HG02571 (cell line): Measurements from ENCODE around the gene ROCK2.
"Not testable (repeated sequence)": the region's sequence is repeated elsewhere in the genome, so short reads cannot be mapped to it uniquely, and the experiment has no call there.

ENCODE experiments used
- ATAC-seq: cut with Tn5 transposase; IDR thresholded peaks from one replicate; pipeline ENCODE4 v1.9.1; 2021; ENCODE audit warnings: mild to moderate bottlenecking, moderate library complexity; ENCODE audit not compliant: unreplicated experiment

The ROCK2 gene

GRCh38 chr2:11241412-11242203, 102.8 kb downstream of the ROCK2 start:
- ATAC-seq: no peak

GRCh38 chr2:11239666-11240462, 104.6 kb downstream of the ROCK2 start:
- ATAC-seq: no peak

GRCh38 chr2:11239147-11239546, 105.3 kb downstream of the ROCK2 start:
- ATAC-seq: no peak

DNA sequence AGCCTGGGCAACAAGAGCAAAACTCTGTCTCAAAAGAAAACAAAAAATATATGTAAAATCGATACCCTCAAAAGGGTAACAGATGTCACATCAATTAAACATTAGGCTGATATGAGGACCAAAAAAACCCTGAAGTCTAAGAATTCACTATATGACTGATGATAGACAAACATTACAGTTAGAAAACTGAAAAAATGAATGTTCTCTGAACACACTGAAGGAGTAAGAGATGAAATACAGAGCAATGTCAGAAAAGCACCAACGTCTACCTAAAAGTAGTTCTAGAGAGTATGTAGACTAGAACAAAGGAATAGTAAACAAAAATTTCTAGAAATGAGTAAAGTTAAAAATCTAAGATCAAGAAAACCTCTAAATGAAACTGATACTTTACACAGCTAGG, 107.3 kb downstream of the ROCK2 start:
- ATAC-seq: no peak

DNA sequence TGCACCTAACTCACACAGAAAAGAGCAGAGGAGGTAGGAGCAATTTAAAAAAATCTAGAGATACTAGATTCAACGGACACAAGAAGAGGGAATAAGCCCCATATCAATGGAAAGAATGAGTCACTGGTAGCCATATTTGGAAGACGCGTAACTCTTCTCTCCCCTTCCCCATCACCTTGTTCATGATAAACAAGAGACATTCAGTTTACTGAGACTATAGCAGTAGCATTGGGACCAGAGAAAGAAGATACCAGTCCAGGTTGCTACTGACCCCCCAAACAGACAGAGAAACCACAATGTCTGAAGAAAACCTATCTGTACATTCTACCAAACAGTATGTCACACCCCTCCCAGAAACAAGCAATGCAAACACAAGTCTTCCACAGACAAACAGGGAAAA, 108.1 kb downstream of the ROCK2 start:
- no peak for ATAC-seq

- ATAC-seq: no peak
Measured at GRCh38 chr2:11235583-11235982, 108.9 kb downstream of the ROCK2 start.

DNA sequence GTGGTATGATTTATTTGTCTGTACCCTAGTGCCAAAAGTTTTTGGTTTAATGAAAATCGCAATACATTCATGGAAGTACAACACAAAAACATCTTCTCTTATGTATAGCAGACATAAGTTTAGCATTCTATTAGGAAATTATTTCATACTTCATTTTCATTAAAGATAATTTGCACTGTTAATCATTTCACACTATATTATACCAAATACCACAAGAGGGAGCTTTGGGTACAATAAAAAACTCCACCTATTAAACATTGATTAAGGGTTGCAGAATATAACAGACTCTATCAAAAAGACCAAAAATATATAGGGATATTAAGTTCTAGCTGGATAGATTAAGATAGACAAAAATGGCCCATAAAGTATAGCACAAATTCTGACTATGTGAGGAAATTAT, 110.1 kb downstream of the ROCK2 start:
- ATAC-seq: no peak

DNA sequence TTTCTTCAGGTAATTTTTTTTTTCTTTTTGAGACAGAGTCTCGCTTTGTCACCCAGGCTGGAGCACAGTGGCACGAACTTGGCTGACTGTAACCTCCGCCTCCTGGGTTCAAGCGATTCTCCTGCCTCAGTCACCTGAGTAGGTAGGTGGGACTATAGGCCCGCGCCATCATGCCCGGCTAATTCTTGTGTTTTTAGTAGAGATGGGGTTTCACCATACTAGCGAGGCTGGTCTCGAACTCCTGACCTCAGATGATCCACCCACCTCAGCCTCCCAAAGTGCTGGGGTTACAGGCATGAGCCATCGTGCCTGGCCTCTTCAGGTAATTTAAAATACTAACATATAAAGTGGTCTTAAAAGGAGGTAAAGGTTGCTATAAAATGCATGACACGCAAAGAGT, 113.2 kb downstream of the ROCK2 start:
- ATAC-seq: not testable (repeated sequence)

DNA sequence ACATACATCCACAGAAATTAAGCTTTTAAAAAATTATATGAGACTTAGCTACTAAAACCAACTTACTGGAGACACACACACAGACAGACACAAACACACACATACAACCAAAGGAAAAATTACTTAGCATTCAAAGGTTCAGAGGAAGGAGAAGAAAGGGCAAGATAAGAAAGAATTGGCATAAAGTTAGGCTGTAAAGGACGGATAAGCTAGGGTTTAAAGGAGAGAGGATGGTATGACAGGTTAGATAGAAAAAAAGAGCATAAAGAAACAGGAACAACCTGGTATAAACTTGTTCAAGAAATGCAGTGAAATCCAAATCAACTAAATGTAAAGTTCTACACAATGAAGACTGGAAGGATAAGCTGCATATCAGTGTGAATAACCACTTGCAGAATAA, 115.7 kb downstream of the ROCK2 start:
- ATAC-seq: no peak

GRCh38 chr2:11227595-11227994, 116.8 kb downstream of the ROCK2 start:
- ATAC-seq: no peak

- ATAC-seq: no peak
Measured at GRCh38 chr2:11224887-11225286, 119.5 kb downstream of the ROCK2 start.

- no peak for ATAC-seq
Measured at GRCh38 chr2:11222845-11223244, 121.6 kb downstream of the ROCK2 start.

DNA sequence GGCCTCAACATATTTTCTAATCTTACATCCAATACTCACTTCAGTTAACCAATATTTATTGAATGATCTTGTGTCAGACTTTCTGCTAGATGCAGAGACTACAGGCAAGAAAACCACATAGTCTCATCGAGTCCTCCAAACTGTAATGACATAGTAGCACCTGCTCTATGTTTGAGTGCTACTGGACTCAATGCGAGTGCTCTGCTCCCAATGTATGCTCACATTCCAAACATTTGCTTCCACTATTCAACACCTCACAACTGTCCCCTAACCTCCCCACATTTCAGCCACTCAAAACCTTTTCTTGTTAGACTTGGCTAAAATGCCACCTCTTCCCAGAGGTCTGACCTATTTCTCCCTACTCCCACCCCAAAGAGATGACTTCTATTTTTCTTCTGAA, 124.0 kb downstream of the ROCK2 start:
- ATAC-seq: no peak

GRCh38 chr2:11215407-11215806, 129.0 kb downstream of the ROCK2 start:
- no peak for ATAC-seq

DNA sequence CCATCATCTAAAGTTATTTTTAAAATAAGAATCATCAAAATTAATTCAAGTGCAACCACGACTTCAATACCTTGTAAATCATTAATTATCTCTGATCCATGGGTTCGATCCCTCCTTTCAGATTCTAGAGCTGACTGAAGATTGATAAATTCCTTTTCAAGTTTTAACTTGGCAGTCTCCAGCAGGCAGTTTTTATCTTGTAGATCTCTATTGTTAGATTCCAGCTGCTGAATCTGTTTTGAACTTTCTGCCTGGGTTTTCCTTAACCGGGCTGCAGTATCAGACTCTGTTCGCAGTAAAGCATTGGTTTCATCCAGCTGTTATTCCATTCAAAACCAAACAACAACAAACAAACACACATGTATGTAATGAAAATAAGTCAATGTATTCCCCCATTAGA, 129.7 kb downstream of the ROCK2 start:
- no peak for ATAC-seq

DNA sequence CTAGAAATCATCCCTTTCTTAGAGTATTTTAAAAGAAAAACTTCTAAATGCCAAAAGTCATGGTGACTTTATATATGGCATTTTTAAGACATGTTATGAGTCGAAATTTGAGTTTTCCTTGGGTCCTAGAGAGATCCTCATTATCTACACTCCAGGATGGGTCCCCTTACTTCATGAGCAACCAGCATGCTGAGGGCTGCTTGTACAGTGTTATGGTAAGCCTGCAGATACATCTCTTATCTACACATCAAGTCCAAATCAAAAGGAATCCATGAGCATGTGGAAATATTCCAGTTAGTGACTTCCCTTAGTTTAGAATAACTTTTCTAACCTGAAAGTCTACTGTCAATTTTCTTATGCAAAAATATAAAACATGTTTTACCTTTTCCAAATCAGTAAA, 130.5 kb downstream of the ROCK2 start:
- ATAC-seq: no peak

- no peak for ATAC-seq
Measured at GRCh38 chr2:11213090-11213638, 131.3 kb downstream of the ROCK2 start.

DNA sequence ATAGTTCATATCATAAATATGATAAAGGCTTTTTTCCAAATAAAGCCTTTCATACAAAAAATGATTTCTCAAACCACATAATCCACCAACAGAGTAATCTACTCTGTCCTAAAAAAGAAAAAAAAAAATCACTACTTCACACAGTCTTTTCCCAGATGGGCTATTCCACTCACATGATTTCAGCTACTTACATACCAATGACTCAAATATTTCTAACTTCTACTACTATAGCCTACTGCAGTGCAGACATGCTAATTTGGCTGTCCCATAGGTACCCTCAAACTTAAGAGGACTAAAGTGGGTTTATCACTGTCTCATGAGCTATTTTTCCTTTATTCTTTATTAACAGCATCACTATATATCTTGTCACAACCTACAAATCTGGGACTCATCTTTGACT, 131.8 kb downstream of the ROCK2 start:
- ATAC-seq: no peak

GRCh38 chr2:11208083-11208482, 136.4 kb downstream of the ROCK2 start:
- no peak for ATAC-seq

GRCh38 chr2:11203480-11203879, 141.0 kb downstream of the ROCK2 start:
- ATAC-seq: no peak

GRCh38 chr2:11201969-11202368, 142.5 kb downstream of the ROCK2 start:
- no peak for ATAC-seq

DNA sequence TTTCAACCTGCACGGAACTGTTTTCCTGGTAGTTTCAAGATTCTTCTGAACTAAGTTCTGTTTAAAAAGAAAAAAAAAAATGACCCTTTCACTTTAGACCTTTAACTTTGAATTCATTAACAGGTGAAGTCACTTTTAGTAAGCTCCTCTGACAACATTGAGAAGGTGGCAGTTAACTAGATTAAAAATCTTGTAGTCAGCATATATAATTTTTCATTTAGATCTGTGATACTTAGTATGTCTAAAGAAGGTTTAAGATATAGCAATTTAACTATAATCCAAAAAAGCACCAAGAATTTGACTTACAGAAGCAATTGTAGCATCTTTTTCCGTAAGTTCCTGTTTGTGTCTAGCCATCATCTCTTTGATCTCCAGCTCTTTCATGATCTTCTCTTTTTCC, 143.8 kb downstream of the ROCK2 start:
- ATAC-seq: no peak
